Measurements from ENCODE around the gene PTPN11. TPM values are rescaled to one million over a fixed set of nuclear protein-coding genes. Genes with fewer than 3 reads are reported as not detected.

PTPN11 gene
- polyA plus RNA-seq, 2 of the 4 experiments (the other 2 are of a cell fraction): 78.6 to 194 TPM

GRCh38 chr12:112557951-112558630 lies 139.3 kb downstream of the PTPN11 start:
- no peak for DNase-seq (ENCODE audit: low read depth in 1 of 2, low spot score in 1 of 2)
- CTCF ChIA-PET: interaction anchor here (0.6 kb wide), 1 partner anchor 8 kb away, joined by 4 read pairs; no protein-coding TSS in a partner anchor
- no peak for ATAC-seq
- POLR2A ChIA-PET: no interaction called here
- no peak for TF ChIP-seq EHMT2 (IDR thresholded peaks at IDR 0.05; ENCODE audit: low read depth)
- TF ChIP-seq USF2 (IDR thresholded peaks at IDR 0.05): no peak
- no peak for TF ChIP-seq PHF8 (IDR thresholded peaks at IDR 0.05; ENCODE audit: borderline replicate concordance, low read depth)
- TF ChIP-seq EHF (CRISPR knock-in tag; IDR thresholded peaks at IDR 0.05): no peak
- no peak for TF ChIP-seq CBX2 (IDR thresholded peaks at IDR 0.05; ENCODE audit: borderline replicate concordance, low read depth)
- no peak for TF ChIP-seq RFX5 (IDR thresholded peaks at IDR 0.05)
- TF ChIP-seq PBX3 (IDR thresholded peaks at IDR 0.05): no peak
- no peak for TF ChIP-seq REST (IDR thresholded peaks at IDR 0.05)
- TF ChIP-seq ESRRA (IDR thresholded peaks at IDR 0.05; ENCODE audit: borderline replicate concordance, low read length): no peak
- no peak for TF ChIP-seq TP53 (CRISPR knock-in tag; IDR thresholded peaks at IDR 0.05)
- TF ChIP-seq JUN (IDR thresholded peaks at IDR 0.05): no peak
- TF ChIP-seq HOXB13 (CRISPR knock-in tag; IDR thresholded peaks at IDR 0.05; ENCODE audit: low read depth): no peak
- TF ChIP-seq MAFK (IDR thresholded peaks at IDR 0.05; ENCODE audit: partially characterized antibody): no peak
- TF ChIP-seq RCOR1 (IDR thresholded peaks at IDR 0.05; ENCODE audit: low read depth, low read length): no peak
- no peak for TF ChIP-seq RAD21 (conservative IDR thresholded peaks at IDR 0.05 in 1 of 2, IDR thresholded peaks at IDR 0.05 in 1 of 2)
- Histone ChIP-seq H3K9me3 (no peaks in the 10 kb centered on the region), H3K4me3 (no peak overlapping the region), H3K4me1 (no peaks in the 10 kb centered on the region), H3K27ac (no peak overlapping the region), H3K4me2 (no peak overlapping the region)
- no peak for FAIRE-seq
- 27% methylated on average over 7 of the region's 7 CpGs for WGBS (ENCODE audit: missing lambda C conversion rate)

Other genes starting within 250 kb of the PTPN11 start
- gene HECTD4, start 36.5 kb upstream of the PTPN11 start, polyA plus RNA-seq (2011; rRNA removed): 14.7 and 21.4 TPM in 2 replicates
- 8.5 to 9.9 TPM (median 9.8 TPM) in 3 replicates for gene HECTD4, start 36.5 kb upstream of the PTPN11 start, polyA plus RNA-seq (2017; fragmentation: RNase III; extraction: RNeasy Plus Mini Kit Qiagen cat#74134 plus additional on column Dnase treatment)
- gene RPL6, start 9.3 kb upstream of the PTPN11 start, polyA plus RNA-seq (2011; rRNA removed): 2,693 and 2,889 TPM in 2 replicates
- 1,572 to 1,776 TPM (median 1,661 TPM) in 3 replicates for gene RPL6, start 9.3 kb upstream of the PTPN11 start, polyA plus RNA-seq (2017; fragmentation: RNase III; extraction: RNeasy Plus Mini Kit Qiagen cat#74134 plus additional on column Dnase treatment)